Measurements from ENCODE around the gene TPPP. TPM values are rescaled to one million over a fixed set of nuclear protein-coding genes. Genes with fewer than 3 reads are reported as not detected.

TPPP gene
- total RNA-seq, 1 donor from 2014 or later: 2.2 TPM

GRCh38 chr5:620152-620551, 73.0 kb downstream of the TPPP start:
- H2AFZ ChIP-seq (ENCODE audit: low read depth, low read length): no peak overlapping the region
- no peak overlapping the region for H3K27ac ChIP-seq (ENCODE audit: low read depth, low read length)
- H3K4me3 ChIP-seq (ENCODE audit: insufficient read depth, low read depth, low read length): no peak overlapping the region
- Mint-ChIP-seq H3K36me3 (ENCODE audit: low read depth, unreplicated experiment) (peaks cover 16% of the 10 kb centered on the region), H3K27ac (ENCODE audit: unreplicated experiment) (no peak overlapping the region), H3K4me1 (ENCODE audit: low read depth, unreplicated experiment) (peaks cover 4% of the 10 kb centered on the region), H3K4me3 (ENCODE audit: unreplicated experiment) (no peak overlapping the region), H3K9me3 (ENCODE audit: unreplicated experiment) (peaks cover 3% of the 10 kb centered on the region), H3K27me3 (ENCODE audit: low read depth, unreplicated experiment) (peaks cover 2% of the 10 kb centered on the region)
- H3K36me3 ChIP-seq (ENCODE audit: insufficient read depth, low read length): peaks cover 4% of the 10 kb centered on the region
- no peak overlapping the region for H3K9ac ChIP-seq (ENCODE audit: low read length)
- FAIRE-seq (no peak), DNase-seq (ENCODE audit: low read depth) (no peak)
- peaks cover 4% of the 10 kb centered on the region for H4K20me1 ChIP-seq (ENCODE audit: insufficient read depth, low read length)
- no peaks in the 10 kb centered on the region for H3K4me1 ChIP-seq (ENCODE audit: insufficient read depth, low read length)
- H3K9me3 ChIP-seq (ENCODE audit: insufficient read depth, low read depth, low read length): no peaks in the 10 kb centered on the region
- no peak for TF ChIP-seq CTCF (IDR thresholded peaks at IDR 0.05; ENCODE audit: insufficient read depth, low read depth, low read length)
- no peak for TF ChIP-seq EZH2 (IDR thresholded peaks at IDR 0.05; ENCODE audit: insufficient read depth, low read length)
- H3K79me2 ChIP-seq (ENCODE audit: insufficient read depth, low read length): peaks cover 32% of the 10 kb centered on the region
- H3K4me2 ChIP-seq (ENCODE audit: low read length): no peak overlapping the region
- no peaks in the 10 kb centered on the region for H3K27me3 ChIP-seq (ENCODE audit: insufficient read depth, low read length)

DNA sequence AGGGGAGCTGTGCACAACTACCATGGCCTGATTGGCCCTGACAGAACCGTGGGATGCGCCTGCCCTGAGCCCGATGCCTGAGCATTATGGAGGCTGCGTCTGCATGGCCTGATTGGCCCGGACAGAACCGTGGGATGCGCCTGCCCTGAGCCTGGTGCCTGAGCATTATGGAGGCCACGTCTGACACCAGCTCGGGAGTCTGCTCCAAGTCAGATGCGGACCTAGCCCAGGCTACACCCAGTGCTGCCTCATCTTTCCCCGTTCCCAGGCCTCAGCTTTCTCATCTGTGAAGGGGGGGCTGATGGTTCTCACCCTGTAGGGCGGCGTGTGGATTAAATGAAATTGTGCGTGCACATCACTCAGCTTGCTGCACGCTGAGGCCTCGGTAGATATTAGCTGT, 73.7 kb downstream of the TPPP start:
- H4K20me1 ChIP-seq (ENCODE audit: insufficient read depth, low read length): peaks cover 4% of the 10 kb centered on the region
- no peak for TF ChIP-seq EZH2 (IDR thresholded peaks at IDR 0.05; ENCODE audit: insufficient read depth, low read length)
- TF ChIP-seq CTCF (IDR thresholded peaks at IDR 0.05; ENCODE audit: insufficient read depth, low read depth, low read length): no peak
- H3K27me3 ChIP-seq (ENCODE audit: insufficient read depth, low read length): no peaks in the 10 kb centered on the region
- no peak overlapping the region for H3K27ac ChIP-seq (ENCODE audit: low read depth, low read length)
- H3K9me3 ChIP-seq (ENCODE audit: insufficient read depth, low read depth, low read length): no peaks in the 10 kb centered on the region
- Mint-ChIP-seq H3K27me3 (ENCODE audit: low read depth, unreplicated experiment) (peaks cover 2% of the 10 kb centered on the region), H3K4me1 (ENCODE audit: low read depth, unreplicated experiment) (peaks cover 6% of the 10 kb centered on the region), H3K9me3 (ENCODE audit: unreplicated experiment) (peaks cover 3% of the 10 kb centered on the region), H3K36me3 (ENCODE audit: low read depth, unreplicated experiment) (peaks cover 16% of the 10 kb centered on the region), H3K27ac (ENCODE audit: unreplicated experiment) (no peak overlapping the region), H3K4me3 (ENCODE audit: unreplicated experiment) (no peak overlapping the region)
- H3K4me3 ChIP-seq (ENCODE audit: insufficient read depth, low read depth, low read length): no peak overlapping the region
- no peak for DNase-seq (ENCODE audit: low read depth)
- no peak overlapping the region for H3K4me2 ChIP-seq (ENCODE audit: low read length)
- H3K79me2 ChIP-seq (ENCODE audit: insufficient read depth, low read length): peaks cover 39% of the 10 kb centered on the region
- no peak overlapping the region for H3K9ac ChIP-seq (ENCODE audit: low read length)
- H3K36me3 ChIP-seq (ENCODE audit: insufficient read depth, low read length): peaks cover 4% of the 10 kb centered on the region
- no peaks in the 10 kb centered on the region for H3K4me1 ChIP-seq (ENCODE audit: insufficient read depth, low read length)
- H2AFZ ChIP-seq (ENCODE audit: low read depth, low read length): no peak overlapping the region
- FAIRE-seq: no peak

DNA sequence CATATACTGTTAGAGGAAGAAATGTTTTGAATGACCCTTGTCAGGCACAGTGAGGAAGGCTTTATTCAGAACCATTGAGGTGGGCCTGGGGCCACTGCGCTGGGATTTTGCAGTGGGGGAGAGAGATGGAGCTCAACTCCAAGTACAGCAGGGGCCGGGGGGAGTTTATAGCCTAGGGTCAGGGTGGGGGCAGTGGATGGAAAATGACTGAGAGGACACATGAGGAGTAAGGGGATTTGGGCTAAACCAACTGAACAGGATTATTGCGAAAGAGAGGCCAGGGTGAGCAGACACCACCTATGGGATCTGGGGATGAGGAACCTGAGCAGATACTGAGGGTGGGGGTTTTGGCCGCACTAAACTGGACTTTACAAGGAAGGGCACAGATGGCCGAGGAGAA, 74.7 kb downstream of the TPPP start:
- no peak overlapping the region for H3K27ac ChIP-seq (ENCODE audit: low read depth, low read length)
- H3K4me3 Mint-ChIP-seq (ENCODE audit: unreplicated experiment): no peak overlapping the region
- no peak overlapping the region for H2AFZ ChIP-seq (ENCODE audit: low read depth, low read length)
- TF ChIP-seq CTCF (IDR thresholded peaks at IDR 0.05; ENCODE audit: insufficient read depth, low read depth, low read length) (no peak), EZH2 (IDR thresholded peaks at IDR 0.05; ENCODE audit: insufficient read depth, low read length) (no peak)
- FAIRE-seq: no peak
- H3K36me3 Mint-ChIP-seq (ENCODE audit: low read depth, unreplicated experiment): peaks cover 16% of the 10 kb centered on the region
- no peak overlapping the region for H3K27ac Mint-ChIP-seq (ENCODE audit: unreplicated experiment)
- no peak for DNase-seq (ENCODE audit: low read depth)
- no peak overlapping the region for H3K4me2 ChIP-seq (ENCODE audit: low read length)
- H3K9ac ChIP-seq (ENCODE audit: low read length): no peak overlapping the region
- H3K4me1 Mint-ChIP-seq (ENCODE audit: low read depth, unreplicated experiment): peaks cover 9% of the 10 kb centered on the region
- H3K27me3 ChIP-seq (ENCODE audit: insufficient read depth, low read length): no peaks in the 10 kb centered on the region
- H3K9me3 ChIP-seq (ENCODE audit: insufficient read depth, low read depth, low read length): no peaks in the 10 kb centered on the region
- H3K4me1 ChIP-seq (ENCODE audit: insufficient read depth, low read length): no peaks in the 10 kb centered on the region
- H3K9me3 Mint-ChIP-seq (ENCODE audit: unreplicated experiment): peaks cover 3% of the 10 kb centered on the region
- H3K36me3 ChIP-seq (ENCODE audit: insufficient read depth, low read length): peaks cover 4% of the 10 kb centered on the region
- H3K79me2 ChIP-seq (ENCODE audit: insufficient read depth, low read length): peaks cover 48% of the 10 kb centered on the region
- H3K27me3 Mint-ChIP-seq (ENCODE audit: low read depth, unreplicated experiment): peaks cover 2% of the 10 kb centered on the region
- H4K20me1 ChIP-seq (ENCODE audit: insufficient read depth, low read length): peaks cover 4% of the 10 kb centered on the region
- no peak overlapping the region for H3K4me3 ChIP-seq (ENCODE audit: insufficient read depth, low read depth, low read length)

Data from astrocyte (in vitro differentiated cells and primary cell).